HG02981 (cell line): Measurements from ENCODE around the gene EPN1.

Experiments
- ATAC-seq: cut with Tn5 transposase; IDR thresholded peaks from one replicate; pipeline ENCODE4 v1.9.1; 2021; ENCODE audit warnings: mild to moderate bottlenecking, moderate library complexity; ENCODE audit not compliant: unreplicated experiment

Gene EPN1

DNA sequence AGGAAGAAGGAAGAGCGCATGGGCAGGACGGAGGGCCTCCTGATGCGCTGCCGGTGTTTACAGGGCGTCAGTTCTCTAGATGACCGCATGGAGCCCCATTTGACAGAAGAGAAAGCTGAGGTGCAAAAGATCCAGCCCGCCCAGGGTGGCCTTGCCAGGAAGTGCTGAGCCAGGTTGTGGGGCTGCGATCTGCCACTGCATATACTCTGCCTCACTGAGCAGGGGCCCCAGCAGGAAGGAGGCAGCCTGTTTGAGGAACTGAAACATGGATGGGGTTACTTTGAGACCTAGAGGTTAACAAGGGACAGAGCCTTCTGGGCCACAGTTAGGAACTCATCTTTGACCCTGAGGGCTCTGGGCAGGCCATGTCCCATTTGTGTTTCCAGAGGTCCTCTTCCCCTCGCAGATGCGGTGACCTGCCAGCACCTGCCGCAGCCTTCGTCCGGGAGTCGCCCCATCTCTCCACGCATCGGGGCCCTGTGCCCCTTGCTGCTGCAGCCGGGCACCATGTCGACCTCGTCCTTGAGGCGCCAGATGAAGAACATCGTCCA lies 3.2 kb downstream of the EPN1 start:
- peak; percentile 71 for ATAC-seq

DNA sequence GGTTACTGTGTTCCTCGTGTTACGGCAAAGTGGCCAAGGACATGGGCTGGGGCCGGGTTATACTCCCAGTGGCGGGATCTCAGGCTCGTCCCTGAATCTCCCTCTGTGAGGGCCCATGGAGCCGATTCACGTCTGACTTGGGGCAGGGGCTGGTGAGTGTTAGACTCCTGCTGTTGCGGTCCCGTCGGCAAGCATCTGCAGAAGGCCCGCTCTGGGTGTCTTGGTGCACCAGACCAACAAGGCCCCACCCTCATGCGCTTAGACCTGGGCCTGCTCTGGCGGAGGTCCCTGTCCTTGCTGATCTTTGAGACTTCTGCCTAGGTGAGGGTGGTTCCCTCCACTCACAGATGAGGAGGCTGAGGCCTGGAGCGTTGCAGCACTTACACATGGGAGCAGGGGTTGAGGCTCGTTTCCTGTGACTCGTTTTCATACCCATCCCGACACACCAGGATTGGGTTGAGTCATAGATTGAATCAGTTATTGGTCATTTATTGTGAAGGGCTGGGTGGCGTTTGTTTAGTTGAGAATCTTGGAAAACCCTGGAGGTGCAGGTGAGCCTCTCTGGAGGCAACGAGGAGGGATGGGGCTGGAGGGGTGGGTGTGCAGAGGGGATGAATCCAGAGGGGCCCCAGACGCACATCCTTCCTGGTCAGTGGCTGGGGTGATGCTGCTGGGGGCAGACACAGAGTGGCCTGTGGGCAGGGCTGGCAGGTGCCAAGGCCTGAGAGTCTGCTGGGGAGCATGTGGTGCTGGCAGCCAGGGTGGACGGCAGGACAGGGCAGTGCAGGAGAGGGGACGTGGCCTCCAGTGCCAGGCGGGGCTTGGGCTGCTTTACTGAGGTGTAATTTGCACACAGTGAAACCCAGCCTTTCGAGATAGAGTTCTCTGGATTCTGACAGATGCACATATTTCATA lies 4.6 kb downstream of the EPN1 start:
- ATAC-seq = no peak

DNA sequence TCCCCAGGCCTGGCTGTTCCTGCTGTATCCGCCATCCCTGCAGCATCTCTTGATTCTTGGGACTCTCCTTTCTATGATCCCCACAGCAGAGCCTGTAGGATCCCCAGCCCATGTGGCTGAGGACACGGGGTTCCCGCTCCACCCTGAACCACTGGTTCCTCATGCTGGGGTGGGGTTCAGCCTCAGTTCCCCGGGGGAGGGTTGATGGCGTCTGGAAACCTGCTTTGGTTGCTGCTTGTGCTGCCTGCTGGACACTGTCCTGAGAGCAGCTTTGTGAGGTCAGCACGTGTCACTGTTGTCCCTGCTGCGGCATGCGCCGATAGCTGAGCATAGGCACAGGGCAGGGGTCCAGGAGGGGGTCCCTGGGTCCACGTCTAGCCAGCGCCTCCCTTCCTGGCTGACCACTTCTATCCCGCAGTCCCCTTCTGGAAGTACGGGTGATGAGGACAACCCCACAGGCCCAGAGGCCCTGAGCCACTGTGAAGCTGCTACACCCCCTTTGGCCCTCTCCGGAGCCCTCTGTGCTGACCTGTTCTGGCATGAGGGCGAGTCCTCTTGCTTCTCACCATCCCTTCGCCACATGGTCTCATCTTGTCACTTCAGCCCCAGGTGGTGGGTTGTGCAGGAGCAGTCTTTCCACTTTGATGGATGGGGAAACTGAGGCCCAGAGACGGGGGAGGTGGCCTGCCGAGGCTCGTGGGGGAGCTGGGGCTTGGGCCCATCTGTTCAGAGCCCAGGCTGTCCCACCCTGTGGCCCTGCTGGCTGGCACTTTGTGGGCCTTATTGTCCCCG lies 5.5 kb downstream of the EPN1 start:
- ATAC-seq = no peak

DNA sequence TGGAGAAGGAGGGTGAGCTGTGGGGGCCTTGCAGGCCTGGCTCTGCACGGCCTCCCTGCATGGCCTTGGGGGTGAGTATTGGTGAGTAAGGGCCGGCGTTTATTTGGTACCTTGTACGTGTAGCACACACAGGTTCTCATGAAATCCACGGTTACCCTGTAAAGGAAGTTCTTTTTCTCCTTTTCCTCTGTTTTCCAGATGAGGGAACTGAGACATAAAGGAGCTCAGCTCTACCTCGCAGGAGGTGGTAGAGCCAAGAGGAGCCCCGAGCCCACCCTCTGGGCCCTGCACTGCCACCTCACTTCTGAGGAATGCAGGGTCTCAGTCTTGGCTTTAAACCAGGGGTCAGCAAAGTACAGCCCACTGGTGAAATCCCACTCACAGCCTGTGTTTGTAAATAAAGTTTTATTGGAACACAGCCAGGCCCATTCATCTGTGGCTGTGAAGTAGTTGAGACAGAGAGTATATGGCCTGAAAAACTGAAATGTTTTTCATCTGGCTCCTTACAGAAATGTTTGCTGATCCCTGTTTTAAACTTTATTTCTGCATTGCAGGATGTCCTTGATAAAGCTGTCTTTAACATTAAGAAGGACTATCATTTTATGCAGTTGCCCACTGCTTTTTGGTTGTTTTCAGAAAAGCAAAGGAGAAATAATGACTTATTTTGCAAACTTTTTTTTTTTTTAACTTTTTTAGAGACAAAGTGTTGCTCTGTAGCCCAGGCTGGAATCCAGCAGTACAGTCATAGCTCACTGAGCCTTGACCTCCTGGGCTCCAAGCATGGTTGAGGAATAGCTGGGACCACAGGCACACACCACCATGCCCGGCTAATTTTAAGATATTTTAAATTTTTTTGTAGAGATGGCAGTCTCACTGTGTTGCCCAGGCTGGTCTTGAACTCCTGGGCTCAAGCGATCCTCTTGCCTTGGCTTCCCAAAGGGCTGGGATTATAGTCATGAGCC lies 6.4 kb downstream of the EPN1 start:
- no peak for ATAC-seq

DNA sequence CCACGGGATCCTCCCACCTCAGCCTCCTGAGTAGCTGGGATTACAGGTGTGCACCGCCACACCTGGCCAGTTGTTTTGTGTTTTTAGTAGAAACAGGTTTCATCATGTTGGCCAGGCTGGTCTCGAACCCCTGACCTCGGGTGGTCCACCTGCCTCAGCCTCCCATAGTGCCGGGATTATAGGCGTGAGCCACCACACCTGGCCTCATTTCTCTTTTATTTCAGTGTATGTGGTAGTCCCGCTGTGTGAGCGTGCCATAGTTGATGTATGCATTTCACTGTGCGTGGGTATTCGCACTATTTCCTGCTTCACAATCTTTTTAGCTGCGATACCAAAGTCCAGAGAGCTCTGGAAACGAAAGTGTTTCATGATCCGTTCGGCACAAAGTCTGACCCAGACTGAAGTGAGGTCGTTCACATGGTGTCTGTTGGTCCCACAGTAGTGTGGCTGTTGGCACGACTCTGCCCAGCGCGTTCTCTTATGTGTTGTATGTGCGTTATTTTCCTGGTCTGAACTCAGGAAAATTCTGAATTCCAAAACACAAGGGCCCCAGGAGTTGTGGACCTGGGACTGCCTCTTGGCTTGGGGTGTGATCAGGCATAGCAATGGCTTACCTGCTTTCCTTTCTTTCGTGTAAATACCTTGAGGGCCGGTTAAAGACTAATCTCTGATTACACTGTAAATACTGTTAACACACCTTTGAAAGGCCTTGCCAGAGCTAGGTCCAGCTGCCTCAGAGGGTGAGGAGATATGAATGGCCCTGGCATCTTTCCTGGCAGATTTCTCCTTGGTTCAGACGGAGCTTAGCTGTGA lies 8.6 kb downstream of the EPN1 start:
- ATAC-seq = no peak

DNA sequence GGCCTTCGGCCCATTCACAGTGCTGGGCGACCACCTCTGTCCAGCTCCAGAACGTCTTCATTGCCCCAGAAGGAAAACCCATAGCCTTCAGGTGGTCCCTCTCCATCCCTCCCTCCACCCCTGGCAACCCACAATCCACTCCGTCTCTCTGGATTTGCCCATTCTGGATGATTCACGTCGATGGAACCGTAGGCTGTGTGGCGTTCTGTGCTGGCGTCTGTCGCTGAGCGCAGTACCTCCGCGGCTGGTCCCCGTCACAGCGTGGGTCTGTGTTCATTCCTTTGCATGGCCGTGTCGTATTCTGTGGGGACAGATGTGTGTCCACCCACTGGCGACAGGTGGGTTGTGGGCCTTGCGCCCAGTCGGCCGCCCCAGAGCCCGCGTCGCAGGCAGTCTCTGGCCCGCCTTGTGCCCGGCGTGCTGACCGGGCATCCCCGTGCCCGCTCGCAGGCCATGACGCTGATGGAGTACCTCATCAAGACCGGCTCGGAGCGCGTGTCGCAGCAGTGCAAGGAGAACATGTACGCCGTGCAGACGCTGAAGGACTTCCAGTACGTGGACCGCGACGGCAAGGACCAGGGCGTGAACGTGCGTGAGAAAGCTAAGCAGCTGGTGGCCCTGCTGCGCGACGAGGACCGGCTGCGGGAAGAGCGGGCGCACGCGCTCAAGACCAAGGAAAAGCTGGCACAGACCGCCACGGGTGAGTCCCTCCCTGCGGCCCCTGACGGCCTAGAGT lies 10.1 kb downstream of the EPN1 start:
- ATAC-seq = no peak

DNA sequence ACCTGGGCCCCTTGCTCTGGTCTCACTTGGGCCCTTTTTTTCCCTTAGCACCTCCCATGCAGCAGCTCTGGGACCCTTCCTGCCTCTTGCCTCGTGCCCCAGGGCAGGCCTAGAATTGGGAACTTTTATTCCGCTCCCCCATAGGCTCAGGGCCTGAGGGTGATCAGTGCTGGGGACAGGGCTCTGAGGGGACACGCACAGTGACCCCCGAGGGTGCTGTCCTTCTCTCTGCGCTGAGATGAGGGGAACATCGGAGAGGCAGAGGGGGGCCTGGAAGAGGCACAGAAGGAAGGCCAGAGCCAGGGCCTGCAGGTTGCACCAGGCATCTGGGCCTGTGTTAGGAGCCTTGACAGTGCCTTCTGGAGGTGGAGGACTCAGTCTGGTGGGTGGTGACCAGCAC lies 10.8 kb downstream of the EPN1 start:
- no peak for ATAC-seq

DNA sequence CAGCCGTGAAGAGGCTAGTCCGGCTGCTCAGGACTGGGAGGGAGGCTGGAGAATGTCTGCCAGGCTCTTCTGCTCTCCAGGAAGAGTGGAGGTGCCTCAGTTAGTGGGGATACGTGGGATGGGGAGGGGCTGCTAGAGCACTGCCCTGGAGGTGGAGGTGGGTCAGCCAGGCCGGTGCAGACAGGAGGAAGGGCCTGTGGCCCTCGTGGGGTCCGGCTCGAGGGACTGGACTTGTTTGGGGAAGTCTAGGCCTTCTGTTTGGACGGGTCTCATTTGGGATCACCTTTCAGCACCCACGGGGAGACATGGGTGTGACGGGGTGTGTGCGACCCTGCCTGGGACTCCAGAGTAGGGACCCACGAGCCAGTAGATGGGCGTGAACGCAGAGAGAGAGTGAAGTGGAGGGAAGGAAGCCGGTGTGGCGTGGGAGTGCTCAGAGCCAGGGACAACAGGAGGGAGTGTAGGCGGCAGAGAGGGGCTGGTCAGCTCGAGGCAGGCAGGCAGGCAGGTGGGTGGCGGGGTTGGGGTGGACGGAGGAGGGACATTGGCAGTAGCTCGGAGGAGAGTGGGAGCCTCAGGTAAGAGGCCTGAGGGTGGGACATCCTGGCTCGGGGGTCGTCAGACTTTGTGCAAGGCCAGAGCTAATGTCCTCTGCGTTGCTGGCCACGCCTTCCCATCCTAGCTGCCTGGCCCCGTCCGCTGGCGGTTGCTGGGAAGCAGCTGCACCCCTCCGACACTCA lies 11.5 kb downstream of the EPN1 start:
- no peak for ATAC-seq

DNA sequence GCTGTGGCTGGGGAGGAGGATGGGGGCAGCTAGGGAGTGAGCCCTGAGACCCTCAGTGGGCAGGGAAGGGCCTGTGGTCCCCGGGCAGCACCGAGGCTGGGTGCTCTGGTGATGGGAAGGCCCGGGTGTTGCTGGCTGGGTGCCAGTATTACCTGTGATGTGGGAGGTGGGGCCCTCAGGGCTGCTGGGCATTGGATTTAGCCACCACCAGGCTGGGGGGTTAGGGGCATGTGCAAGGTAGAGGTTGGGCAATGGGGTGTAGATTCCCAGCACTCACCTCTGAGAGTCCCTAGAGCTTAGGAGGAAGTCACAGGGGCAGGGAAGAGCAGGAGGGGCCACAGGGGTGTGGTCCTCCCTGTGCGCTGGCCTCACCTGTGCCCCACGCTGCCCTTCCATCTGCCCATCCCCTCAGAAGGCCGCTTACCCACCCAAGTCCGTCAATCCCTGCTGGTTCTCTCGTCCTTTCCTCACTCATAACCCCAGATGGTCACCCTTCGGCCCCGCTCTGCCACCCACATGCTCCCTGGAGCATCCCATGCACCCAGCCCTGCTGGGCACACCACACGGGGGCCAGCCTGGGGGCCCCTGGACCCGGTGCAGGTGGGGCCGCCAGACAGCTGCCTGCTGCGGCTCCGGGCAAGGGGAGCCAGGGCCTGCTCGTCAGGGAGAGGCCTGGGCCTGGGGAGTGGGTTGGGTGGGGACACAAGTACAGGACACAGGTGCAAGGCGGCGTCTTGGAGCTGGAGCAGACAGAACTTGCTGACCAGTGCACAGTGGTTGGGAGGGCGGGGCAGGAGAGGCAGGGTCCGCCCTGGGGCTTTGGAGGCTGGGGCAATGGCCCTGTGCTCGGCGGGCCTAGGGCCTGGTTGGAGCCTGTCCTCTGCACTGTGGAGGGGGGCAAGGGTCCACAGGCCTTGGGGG lies 12.5 kb downstream of the EPN1 start:
- no peak for ATAC-seq

DNA sequence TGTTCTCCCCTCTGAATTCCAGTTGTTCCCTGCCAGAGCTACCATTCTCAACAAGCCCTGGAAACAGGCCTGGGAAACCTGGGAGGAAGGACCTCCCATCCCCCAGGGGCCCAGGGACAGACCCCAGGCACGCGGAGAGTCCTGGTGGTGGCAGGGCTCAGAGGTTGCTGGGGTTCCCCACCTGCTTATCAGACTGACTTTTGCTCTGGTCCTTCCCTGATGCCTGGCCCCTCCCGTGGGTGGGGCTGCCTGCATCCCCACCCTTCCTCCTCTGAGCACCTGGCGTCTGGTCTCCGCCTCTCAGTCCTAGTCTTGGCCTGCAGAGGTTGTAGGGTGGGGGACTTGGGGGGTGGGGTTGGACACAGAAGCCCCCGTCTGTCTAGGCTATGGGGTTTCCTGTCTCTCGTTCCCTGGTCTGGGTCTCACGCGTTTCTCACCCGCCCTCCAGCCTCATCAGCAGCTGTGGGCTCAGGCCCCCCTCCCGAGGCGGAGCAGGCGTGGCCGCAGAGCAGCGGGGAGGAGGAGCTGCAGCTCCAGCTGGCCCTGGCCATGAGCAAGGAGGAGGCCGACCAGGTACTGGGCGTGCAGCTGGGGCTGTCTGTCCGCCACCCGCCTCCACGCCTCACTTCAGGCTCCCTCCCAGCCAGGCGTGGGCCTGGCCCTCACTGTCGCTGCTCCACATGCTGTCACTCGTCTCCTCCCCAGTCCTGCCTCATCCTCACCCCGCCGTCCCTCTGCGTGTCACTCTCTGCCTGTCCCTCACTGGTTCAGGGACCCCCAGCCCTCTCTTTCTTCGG lies 13.6 kb downstream of the EPN1 start:
- no peak for ATAC-seq

DNA sequence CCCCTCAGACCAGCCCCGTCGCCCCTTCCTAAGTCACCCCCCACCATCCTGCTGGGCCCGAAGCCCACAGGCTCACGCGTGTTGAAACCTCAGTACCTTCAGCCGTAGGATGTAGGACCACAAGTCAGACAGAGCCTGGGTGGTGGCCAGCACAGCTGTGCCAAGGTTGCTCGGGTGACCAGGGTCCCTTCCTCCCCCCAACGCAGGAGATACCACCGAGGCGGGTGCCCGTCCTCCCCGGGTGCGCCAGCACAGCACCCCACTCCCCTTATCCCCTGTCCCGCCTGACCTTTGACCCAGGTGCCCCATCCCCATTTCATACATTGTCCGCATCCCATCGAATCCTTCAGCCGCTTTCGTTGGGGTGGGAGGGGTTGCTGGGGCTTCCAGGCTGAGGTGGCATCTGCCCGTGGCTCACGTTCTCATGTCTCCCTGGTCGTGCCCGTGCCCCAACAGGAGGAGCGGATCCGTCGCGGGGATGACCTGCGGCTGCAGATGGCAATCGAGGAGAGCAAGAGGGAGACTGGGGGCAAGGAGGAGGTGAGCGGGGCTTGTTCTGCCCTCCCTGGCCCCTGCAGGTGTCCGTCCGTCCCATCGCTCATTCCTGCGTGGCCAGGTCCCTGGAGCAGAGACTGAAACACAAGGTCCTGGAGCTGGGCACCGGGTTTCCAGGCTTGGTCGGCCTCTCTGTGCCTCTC lies 14.5 kb downstream of the EPN1 start:
- no peak for ATAC-seq

DNA sequence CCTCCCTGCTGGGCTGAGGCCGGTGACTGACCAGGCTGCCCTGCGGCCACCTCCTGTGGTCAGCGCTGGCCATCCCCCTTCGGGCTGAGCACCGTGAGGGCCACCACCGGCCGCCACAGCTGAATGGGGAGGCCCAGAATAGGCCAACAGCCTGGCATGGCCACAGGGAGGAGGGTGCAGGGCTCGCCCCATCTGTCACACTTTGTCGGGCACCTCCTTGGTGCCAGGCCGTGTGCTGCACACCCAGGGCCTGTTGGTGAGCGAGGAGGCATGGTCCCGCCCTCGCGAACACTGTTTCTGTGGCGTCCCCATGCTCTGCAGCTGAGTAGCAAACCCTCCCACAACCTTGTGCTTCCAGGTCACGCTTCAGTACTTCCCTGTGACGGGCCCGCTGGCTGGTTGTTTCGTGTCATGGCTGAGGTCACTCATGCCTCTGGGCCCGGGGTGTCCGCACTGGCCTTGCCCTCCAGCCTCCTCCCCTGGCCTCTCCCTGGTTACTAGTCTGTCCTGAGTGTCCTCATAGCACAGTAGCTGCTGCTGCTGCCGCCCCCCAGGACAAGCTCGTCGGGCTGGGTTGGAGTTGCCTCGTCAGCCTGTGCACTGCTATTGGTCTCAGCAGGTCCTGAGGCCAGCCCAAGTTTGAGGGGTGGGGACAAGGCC lies 15.2 kb downstream of the EPN1 start:
- no peak for ATAC-seq

DNA sequence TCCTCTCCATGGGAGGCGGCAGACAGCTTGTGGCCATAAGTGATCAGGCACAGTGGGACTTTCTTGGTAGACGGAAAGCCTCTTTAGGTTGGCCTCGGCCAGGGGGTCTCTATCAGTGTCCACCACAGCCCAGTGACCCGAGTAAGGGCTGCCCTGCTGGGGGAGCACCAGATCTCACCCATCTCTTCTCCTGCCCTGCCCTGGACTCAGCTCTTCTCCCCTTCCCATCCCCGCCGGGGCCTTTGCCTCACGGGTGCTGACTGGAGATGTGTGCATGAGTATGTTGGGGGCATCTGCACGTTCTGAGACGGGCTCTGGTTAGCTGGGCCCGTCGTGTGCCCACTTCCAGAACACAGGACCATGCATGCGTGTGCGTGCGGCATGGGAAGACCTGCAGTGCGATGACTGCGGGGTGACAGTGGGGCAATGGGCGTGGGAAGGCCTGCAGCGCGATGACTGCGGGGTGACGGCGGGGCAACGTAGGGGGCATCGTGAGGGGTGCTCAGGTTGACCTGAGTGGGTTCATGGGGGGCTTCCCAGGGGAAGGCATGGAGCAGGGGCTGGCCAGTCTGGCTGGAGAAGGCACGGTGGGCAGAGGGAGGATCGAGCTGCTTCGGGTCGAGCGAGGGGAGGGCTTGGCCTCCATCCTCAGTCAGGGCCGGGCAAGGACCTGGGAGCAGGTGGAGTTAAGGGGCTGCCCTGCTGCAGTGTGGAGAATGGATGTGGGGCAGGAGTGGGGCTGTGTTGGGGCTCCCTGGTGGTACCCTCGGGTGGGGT lies 15.9 kb downstream of the EPN1 start:
- no peak for ATAC-seq

DNA sequence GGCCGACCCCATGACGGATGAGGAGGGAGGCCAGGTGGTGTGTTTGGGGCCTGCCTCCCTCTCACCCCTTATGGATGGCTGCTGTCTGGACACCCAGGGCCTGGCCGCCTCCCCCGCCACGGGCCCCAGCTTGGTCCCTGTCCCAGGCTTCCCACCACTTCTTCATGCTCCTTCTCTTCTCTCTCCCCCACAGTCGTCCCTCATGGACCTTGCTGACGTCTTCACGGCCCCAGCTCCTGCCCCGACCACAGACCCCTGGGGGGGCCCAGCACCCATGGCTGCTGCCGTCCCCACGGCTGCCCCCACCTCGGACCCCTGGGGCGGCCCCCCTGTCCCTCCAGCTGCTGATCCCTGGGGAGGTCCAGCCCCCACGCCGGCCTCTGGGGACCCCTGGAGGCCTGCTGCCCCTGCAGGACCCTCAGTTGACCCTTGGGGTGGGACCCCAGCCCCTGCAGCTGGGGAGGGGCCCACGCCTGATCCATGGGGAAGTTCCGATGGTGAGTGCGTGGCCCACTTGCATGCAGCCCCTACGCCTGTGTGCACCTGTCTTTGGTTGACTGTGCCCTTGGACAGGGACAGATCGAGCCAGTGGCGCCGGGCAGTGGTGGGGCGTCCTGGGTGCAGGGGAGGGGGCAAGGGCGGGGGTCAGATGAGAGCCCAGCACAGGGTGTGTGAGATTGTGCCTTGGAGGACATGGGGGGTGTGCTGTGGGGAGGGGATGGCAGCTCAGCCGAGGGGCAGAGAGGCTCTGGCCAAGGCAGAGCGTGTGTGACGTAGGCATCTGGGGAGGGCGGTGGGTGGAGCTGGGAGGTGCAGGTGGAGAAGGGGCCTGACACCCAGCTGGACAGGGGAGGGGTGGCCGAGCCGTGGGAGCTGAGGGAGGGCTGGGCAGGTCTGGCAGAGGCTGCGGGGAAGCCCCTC lies 16.8 kb downstream of the EPN1 start:
- ATAC-seq = no peak
